ENCODE data around the gene SPHK1.

Gene SPHK1

GRCh38 chr17:76416457-76416856 is 32.0 kb downstream of the SPHK1 start:
- H4K91ac ChIP-seq (ENCODE audit: low read depth, low read length) = no peak overlapping the region
- no peak overlapping the region for H2BK120ac ChIP-seq (ENCODE audit: insufficient read depth, low read length, poor library complexity)
- H3K18ac ChIP-seq (ENCODE audit: low read length) = no peak overlapping the region
- no peak overlapping the region for H2AK5ac ChIP-seq (ENCODE audit: low read length)
- no peak overlapping the region for H3K27ac ChIP-seq (ENCODE audit: low read depth, low read length)
- no peak overlapping the region for H3K14ac ChIP-seq (ENCODE audit: low read length)
- H3K9me3 ChIP-seq (ENCODE audit: insufficient read depth, low read depth, low read length) = no peaks in the 10 kb centered on the region
- H3K4me1 ChIP-seq (ENCODE audit: control insufficient read depth in 1 of 2, insufficient read depth in 2 of 2, low read length in 2 of 2) = peaks cover 0 to 3% of the 10 kb centered on the region in 2 experiments
- no peak overlapping the region for H3K4me3 ChIP-seq (ENCODE audit: low read depth, low read length)
- no peak overlapping the region for H3K9ac ChIP-seq (ENCODE audit: low read length)
- H4K12ac ChIP-seq (ENCODE audit: low read depth, low read length) = no peak overlapping the region
- no peak overlapping the region for H3K4ac ChIP-seq (ENCODE audit: low read depth, low read length)
- no peak overlapping the region for H3K4me2 ChIP-seq (ENCODE audit: low read length)
- H2BK5ac ChIP-seq (ENCODE audit: low read depth, low read length, poor library complexity) = no peak overlapping the region
- H4K8ac ChIP-seq (ENCODE audit: low read depth, low read length) = no peak overlapping the region
- H3K79me1 ChIP-seq (ENCODE audit: low read length) = no peaks in the 10 kb centered on the region
- no peaks in the 10 kb centered on the region for H3K36me3 ChIP-seq (ENCODE audit: control insufficient read depth in 1 of 2, insufficient read depth in 2 of 2, low read length in 2 of 2)
- H2BK12ac ChIP-seq (ENCODE audit: low read length) = no peak overlapping the region
- no CpG with 5 or more reads among the region's 6 CpGs for WGBS (ENCODE audit: extremely low coverage, insufficient coverage, insufficient read length)
- H3K23ac ChIP-seq (ENCODE audit: low read length) = no peak overlapping the region
- no peak for DNase-seq
- no peaks in the 10 kb centered on the region for H3K27me3 ChIP-seq (ENCODE audit: insufficient read depth, low read length)
- H2AFZ ChIP-seq (ENCODE audit: insufficient read depth, low read length, poor library complexity) = no peak overlapping the region
- H3K79me2 ChIP-seq (ENCODE audit: control insufficient read depth, insufficient read depth, low read length, poor library complexity) = no peaks in the 10 kb centered on the region

- no peak overlapping the region for H4K12ac ChIP-seq (ENCODE audit: low read depth, low read length)
- no peaks in the 10 kb centered on the region for H3K27me3 ChIP-seq (ENCODE audit: insufficient read depth, low read length)
- no peaks in the 10 kb centered on the region for H3K9me3 ChIP-seq (ENCODE audit: insufficient read depth, low read depth, low read length)
- no peak overlapping the region for H4K91ac ChIP-seq (ENCODE audit: low read depth, low read length)
- no peak overlapping the region for H2BK5ac ChIP-seq (ENCODE audit: low read depth, low read length, poor library complexity)
- H3K23ac ChIP-seq (ENCODE audit: low read length) = no peak overlapping the region
- no peak overlapping the region for H3K9ac ChIP-seq (ENCODE audit: low read length)
- WGBS (ENCODE audit: extremely low coverage, insufficient coverage, insufficient read length) = no CpG with 5 or more reads among the region's 4 CpGs
- H2BK120ac ChIP-seq (ENCODE audit: insufficient read depth, low read length, poor library complexity) = no peak overlapping the region
- no peak overlapping the region for H3K14ac ChIP-seq (ENCODE audit: low read length)
- H3K4ac ChIP-seq (ENCODE audit: low read depth, low read length) = no peak overlapping the region
- H2AFZ ChIP-seq (ENCODE audit: insufficient read depth, low read length, poor library complexity) = no peak overlapping the region
- H3K79me1 ChIP-seq (ENCODE audit: low read length) = no peaks in the 10 kb centered on the region
- no peak overlapping the region for H2BK12ac ChIP-seq (ENCODE audit: low read length)
- H3K79me2 ChIP-seq (ENCODE audit: control insufficient read depth, insufficient read depth, low read length, poor library complexity) = no peaks in the 10 kb centered on the region
- DNase-seq = no peak
- peaks cover 0 to 3% of the 10 kb centered on the region in 2 experiments for H3K4me1 ChIP-seq (ENCODE audit: control insufficient read depth in 1 of 2, insufficient read depth in 2 of 2, low read length in 2 of 2)
- H3K36me3 ChIP-seq (ENCODE audit: control insufficient read depth in 1 of 2, insufficient read depth in 2 of 2, low read length in 2 of 2) = no peaks in the 10 kb centered on the region
- H2AK5ac ChIP-seq (ENCODE audit: low read length) = no peak overlapping the region
- H3K18ac ChIP-seq (ENCODE audit: low read length) = no peak overlapping the region
- no peak overlapping the region for H3K4me3 ChIP-seq (ENCODE audit: low read depth, low read length)
- no peak overlapping the region for H3K4me2 ChIP-seq (ENCODE audit: low read length)
- H3K27ac ChIP-seq (ENCODE audit: low read depth, low read length) = no peak overlapping the region
- H4K8ac ChIP-seq (ENCODE audit: low read depth, low read length) = no peak overlapping the region
Observed at GRCh38 chr17:76416899-76417298, 32.5 kb downstream of the SPHK1 start.

- Histone ChIP-seq H3K27me3 (ENCODE audit: insufficient read depth, low read length) (no peaks in the 10 kb centered on the region), H2AK5ac (ENCODE audit: low read length) (no peak overlapping the region), H2AFZ (ENCODE audit: insufficient read depth, low read length, poor library complexity) (no peak overlapping the region), H3K4me2 (ENCODE audit: low read length) (no peak overlapping the region), H3K79me2 (ENCODE audit: control insufficient read depth, insufficient read depth, low read length, poor library complexity) (no peaks in the 10 kb centered on the region), H3K27ac (ENCODE audit: low read depth, low read length) (no peak overlapping the region), H3K18ac (ENCODE audit: low read length) (no peak overlapping the region), H3K4ac (ENCODE audit: low read depth, low read length) (no peak overlapping the region), H3K79me1 (ENCODE audit: low read length) (no peaks in the 10 kb centered on the region), H3K14ac (ENCODE audit: low read length) (no peak overlapping the region), H3K9ac (ENCODE audit: low read length) (no peak overlapping the region), H2BK120ac (ENCODE audit: insufficient read depth, low read length, poor library complexity) (no peak overlapping the region), H3K4me3 (ENCODE audit: low read depth, low read length) (no peak overlapping the region), H4K8ac (ENCODE audit: low read depth, low read length) (no peak overlapping the region), H3K36me3 (ENCODE audit: control insufficient read depth in 1 of 2, insufficient read depth in 2 of 2, low read length in 2 of 2) (no peaks in the 10 kb centered on the region), H4K12ac (ENCODE audit: low read depth, low read length) (no peak overlapping the region), H2BK5ac (ENCODE audit: low read depth, low read length, poor library complexity) (no peak overlapping the region), H3K9me3 (ENCODE audit: insufficient read depth, low read depth, low read length) (no peaks in the 10 kb centered on the region), H2BK12ac (ENCODE audit: low read length) (no peak overlapping the region), H3K23ac (ENCODE audit: low read length) (no peak overlapping the region), H4K91ac (ENCODE audit: low read depth, low read length) (no peak overlapping the region), H3K4me1 (ENCODE audit: control insufficient read depth in 1 of 2, insufficient read depth in 2 of 2, low read length in 2 of 2) (peaks cover 0 to 3% of the 10 kb centered on the region in 2 experiments)
- no CpG with 5 or more reads among the region's 11 CpGs for WGBS (ENCODE audit: extremely low coverage, insufficient coverage, insufficient read length)
- DNase-seq = no peak
Observed at GRCh38 chr17:76417499-76418143, 33.2 kb downstream of the SPHK1 start.

- no peak overlapping the region for H4K8ac ChIP-seq (ENCODE audit: low read depth, low read length)
- no peak overlapping the region for H2BK12ac ChIP-seq (ENCODE audit: low read length)
- H3K4me1 ChIP-seq (ENCODE audit: control insufficient read depth in 1 of 2, insufficient read depth in 2 of 2, low read length in 2 of 2) = no peaks in the 10 kb centered on the region
- no peak overlapping the region for H4K91ac ChIP-seq (ENCODE audit: low read depth, low read length)
- no peak for DNase-seq
- H3K79me2 ChIP-seq (ENCODE audit: control insufficient read depth, insufficient read depth, low read length, poor library complexity) = no peaks in the 10 kb centered on the region
- H3K27me3 ChIP-seq (ENCODE audit: insufficient read depth, low read length) = no peaks in the 10 kb centered on the region
- no peak overlapping the region for H3K27ac ChIP-seq (ENCODE audit: low read depth, low read length)
- H2BK120ac ChIP-seq (ENCODE audit: insufficient read depth, low read length, poor library complexity) = no peak overlapping the region
- WGBS (ENCODE audit: extremely low coverage, insufficient coverage, insufficient read length) = no CpG with 5 or more reads among the region's 17 CpGs
- no peak overlapping the region for H2BK5ac ChIP-seq (ENCODE audit: low read depth, low read length, poor library complexity)
- no peak overlapping the region for H3K18ac ChIP-seq (ENCODE audit: low read length)
- H4K12ac ChIP-seq (ENCODE audit: low read depth, low read length) = no peak overlapping the region
- H3K4me3 ChIP-seq (ENCODE audit: low read depth, low read length) = no peak overlapping the region
- no peaks in the 10 kb centered on the region for H3K79me1 ChIP-seq (ENCODE audit: low read length)
- H3K23ac ChIP-seq (ENCODE audit: low read length) = no peak overlapping the region
- no peak overlapping the region for H3K9ac ChIP-seq (ENCODE audit: low read length)
- H3K4me2 ChIP-seq (ENCODE audit: low read length) = no peak overlapping the region
- no peaks in the 10 kb centered on the region for H3K36me3 ChIP-seq (ENCODE audit: control insufficient read depth in 1 of 2, insufficient read depth in 2 of 2, low read length in 2 of 2)
- no peak overlapping the region for H3K4ac ChIP-seq (ENCODE audit: low read depth, low read length)
- H3K14ac ChIP-seq (ENCODE audit: low read length) = no peak overlapping the region
- H2AK5ac ChIP-seq (ENCODE audit: low read length) = no peak overlapping the region
- peaks cover 2% of the 10 kb centered on the region for H3K9me3 ChIP-seq (ENCODE audit: insufficient read depth, low read depth, low read length)
- no peak overlapping the region for H2AFZ ChIP-seq (ENCODE audit: insufficient read depth, low read length, poor library complexity)
Observed at GRCh38 chr17:76419576-76420260, 35.3 kb downstream of the SPHK1 start.

All from trophoblast cell (in vitro differentiated cells and primary cell).